ENCODE data around the gene ZNF524. TPM values are rescaled to one million over a fixed set of nuclear protein-coding genes. Genes with fewer than 3 reads are reported as not detected.
A peak's percentile ranks its signal among the peaks of the same experiment; 100 is the strongest.

Gene ZNF524
- total RNA-seq, 1 experiment from 2014 or later, result 5.5 TPM

- TF ChIP-seq AR (CRISPR knock-in tag; IDR thresholded peaks at IDR 0.05) (no peak), GTF2I (CRISPR knock-in tag; conservative IDR thresholded peaks at IDR 0.05) (no peak), ZNF671 (CRISPR knock-in tag; IDR thresholded peaks at IDR 0.05) (no peak), ZNF232 (CRISPR knock-in tag; IDR thresholded peaks at IDR 0.05) (no peak)
These were observed 23.0 kb downstream of the ZNF524 start (continued) for GRCh38 chr19:55623130-55623529.

GRCh38 chr19:55623561-55623960, 23.5 kb downstream of the ZNF524 start:
- no peak for DNase-seq (ENCODE audit: low spot score)
- peak overlapping the region; percentile 11; the same call in 1 of the 2 replicates for H3K27ac Mint-ChIP-seq
- ATAC-seq, result no peak
- H3K4me1 Mint-ChIP-seq, result peaks cover 15% of the 10 kb centered on the region
- H3K9me3 Mint-ChIP-seq, result 0 out of 2 replicates have a peak, but pooled peaks cover 3% of the 10 kb centered on the region
- H3K4me3 Mint-ChIP-seq, result peak overlapping the region; percentile 76
- peaks cover 11% of the 10 kb centered on the region for H3K36me3 Mint-ChIP-seq
- peaks cover 17% of the 10 kb centered on the region for H3K27me3 Mint-ChIP-seq (ENCODE audit: low read depth)
- ChIA-PET POLR2A (interaction anchor here (1.5 to 2.6 kb wide), 2 partner anchors 17 to 19 kb away, joined by 6 to 10 read pairs; no protein-coding TSS in a partner anchor), CTCF (interaction anchor here (1.1 to 2.7 kb wide), 5 partner anchors 12 to 80 kb away, joined by 3 to 34 read pairs (median 9); partner anchors contain the start of genes FIZ1 and ZNF865)
- TF ChIP-seq FOXP1 (CRISPR knock-in tag; IDR thresholded peaks at IDR 0.05; ENCODE audit: borderline replicate concordance), result no peak
- TF ChIP-seq, protein P1, sequence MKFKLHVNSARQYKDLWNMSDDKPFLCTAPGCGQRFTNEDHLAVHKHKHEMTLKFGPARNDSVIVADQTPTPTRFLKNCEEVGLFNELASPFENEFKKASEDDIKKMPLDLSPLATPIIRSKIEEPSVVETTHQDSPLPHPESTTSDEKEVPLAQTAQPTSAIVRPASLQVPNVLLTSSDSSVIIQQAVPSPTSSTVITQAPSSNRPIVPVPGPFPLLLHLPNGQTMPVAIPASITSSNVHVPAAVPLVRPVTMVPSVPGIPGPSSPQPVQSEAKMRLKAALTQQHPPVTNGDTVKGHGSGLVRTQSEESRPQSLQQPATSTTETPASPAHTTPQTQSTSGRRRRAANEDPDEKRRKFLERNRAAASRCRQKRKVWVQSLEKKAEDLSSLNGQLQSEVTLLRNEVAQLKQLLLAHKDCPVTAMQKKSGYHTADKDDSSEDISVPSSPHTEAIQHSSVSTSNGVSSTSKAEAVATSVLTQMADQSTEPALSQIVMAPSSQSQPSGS (CRISPR knock-in tag; IDR thresholded peaks at IDR 0.05; ENCODE audit: borderline replicate concordance, low read depth), result no peak
- TF ChIP-seq, protein P2, sequence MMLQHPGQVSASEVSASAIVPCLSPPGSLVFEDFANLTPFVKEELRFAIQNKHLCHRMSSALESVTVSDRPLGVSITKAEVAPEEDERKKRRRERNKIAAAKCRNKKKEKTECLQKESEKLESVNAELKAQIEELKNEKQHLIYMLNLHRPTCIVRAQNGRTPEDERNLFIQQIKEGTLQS (CRISPR knock-in tag; conservative IDR thresholded peaks at IDR 0.05), result no peak
- no peak for TF ChIP-seq PRRX2 (CRISPR knock-in tag; IDR thresholded peaks at IDR 0.05)
- TF ChIP-seq ARID4B (CRISPR knock-in tag; IDR thresholded peaks at IDR 0.05; ENCODE audit: borderline replicate concordance), result no peak
- TF ChIP-seq RORB (CRISPR knock-in tag; IDR thresholded peaks at IDR 0.05), result no peak
- TF ChIP-seq SP1 (CRISPR knock-in tag; conservative IDR thresholded peaks at IDR 0.05), result no peak
- TF ChIP-seq SOX15 (CRISPR knock-in tag; IDR thresholded peaks at IDR 0.05), result no peak
- TF ChIP-seq ELF4 (CRISPR knock-in tag; IDR thresholded peaks at IDR 0.05; ENCODE audit: low read depth), result no peak
- no peak for TF ChIP-seq ZNF396 (CRISPR knock-in tag; IDR thresholded peaks at IDR 0.05; ENCODE audit: borderline replicate concordance)
- TF ChIP-seq CREM (CRISPR knock-in tag; IDR thresholded peaks at IDR 0.05), result no peak
- TF ChIP-seq ZNF416 (CRISPR knock-in tag; IDR thresholded peaks at IDR 0.05), result no peak
- no peak for TF ChIP-seq ERG (CRISPR knock-in tag; IDR thresholded peaks at IDR 0.05)
- TF ChIP-seq, protein P3, sequence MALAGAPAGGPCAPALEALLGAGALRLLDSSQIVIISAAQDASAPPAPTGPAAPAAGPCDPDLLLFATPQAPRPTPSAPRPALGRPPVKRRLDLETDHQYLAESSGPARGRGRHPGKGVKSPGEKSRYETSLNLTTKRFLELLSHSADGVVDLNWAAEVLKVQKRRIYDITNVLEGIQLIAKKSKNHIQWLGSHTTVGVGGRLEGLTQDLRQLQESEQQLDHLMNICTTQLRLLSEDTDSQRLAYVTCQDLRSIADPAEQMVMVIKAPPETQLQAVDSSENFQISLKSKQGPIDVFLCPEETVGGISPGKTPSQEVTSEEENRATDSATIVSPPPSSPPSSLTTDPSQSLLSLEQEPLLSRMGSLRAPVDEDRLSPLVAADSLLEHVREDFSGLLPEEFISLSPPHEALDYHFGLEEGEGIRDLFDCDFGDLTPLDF (CRISPR knock-in tag; IDR thresholded peaks at IDR 0.05), result no peak
- TF ChIP-seq NR3C1 (CRISPR knock-in tag; conservative IDR thresholded peaks at IDR 0.05; ENCODE audit: low read depth), result no peak

Data from WTC11 (cell line).